HUES48 (cell line): Measurements from ENCODE around the gene BCAR3.
"Not testable (repeated sequence)": the region's sequence is repeated elsewhere in the genome, so short reads cannot be mapped to it uniquely, and the experiment has no call there.

Experiments used
- H3K27ac ChIP-seq: one replicate; pipeline ENCODE4 v1.7.0; 2013; ENCODE audit warnings: low read depth, low read length, inconsistent platforms
- H3K27me3 ChIP-seq: 2 replicates; pipeline ENCODE4 v1.6.1; 2013; ENCODE audit warnings: mild to moderate bottlenecking, low read length; ENCODE audit not compliant: control insufficient read depth, insufficient read depth
- H3K36me3 ChIP-seq: 2 replicates; pipeline ENCODE4 v1.6.1; 2013; ENCODE audit warnings: low read length; ENCODE audit not compliant: control insufficient read depth, insufficient read depth
- H3K4me1 ChIP-seq: 2 replicates; pipeline ENCODE4 v1.6.1; 2013; ENCODE audit warnings: mild to moderate bottlenecking, low read length; ENCODE audit not compliant: control insufficient read depth, insufficient read depth
- H3K4me3 ChIP-seq: 2 replicates; pipeline ENCODE4 v1.5.1; 2013; ENCODE audit warnings: mild to moderate bottlenecking, low read depth, low read length
- H3K9ac ChIP-seq: 2 replicates; pipeline ENCODE4 v1.6.1; 2013; ENCODE audit warnings: mild to moderate bottlenecking, low read depth, low read length, moderate library complexity
- H3K9me3 ChIP-seq: 2 replicates; pipeline ENCODE4 v1.6.1; 2013; ENCODE audit warnings: low read length; ENCODE audit not compliant: control insufficient read depth, insufficient read depth

BCAR3 gene

DNA sequence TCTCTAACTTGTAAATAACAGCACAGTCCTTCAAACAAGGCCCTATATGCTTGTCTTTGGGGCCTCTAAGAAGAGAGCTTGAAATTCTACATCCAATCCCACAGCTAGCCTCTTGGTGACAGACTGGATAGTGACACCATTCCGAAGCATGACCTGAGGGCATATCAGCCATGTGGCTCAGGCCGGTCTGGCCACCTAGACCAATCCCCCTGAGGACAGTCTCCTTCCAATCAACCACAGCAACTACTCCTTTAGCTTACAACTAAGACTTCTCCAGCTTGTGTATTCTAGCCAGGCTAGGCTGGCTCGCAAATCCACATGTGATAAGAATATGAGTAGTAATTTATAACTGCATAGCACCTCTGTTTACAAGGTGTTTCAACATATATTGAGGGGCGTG, 14.0 kb downstream of the BCAR3 start:
- Histone ChIP-seq H3K36me3 (peaks cover 5% of the 10 kb centered on the region; the same call in 1 of the 2 replicates), H3K9ac (no peak overlapping the region), H3K4me3 (no peak overlapping the region), H3K9me3 (no peaks in the 10 kb centered on the region), H3K27me3 (no peaks in the 10 kb centered on the region), H3K4me1 (peaks cover 24% of the 10 kb centered on the region), H3K27ac (no peak overlapping the region)

DNA sequence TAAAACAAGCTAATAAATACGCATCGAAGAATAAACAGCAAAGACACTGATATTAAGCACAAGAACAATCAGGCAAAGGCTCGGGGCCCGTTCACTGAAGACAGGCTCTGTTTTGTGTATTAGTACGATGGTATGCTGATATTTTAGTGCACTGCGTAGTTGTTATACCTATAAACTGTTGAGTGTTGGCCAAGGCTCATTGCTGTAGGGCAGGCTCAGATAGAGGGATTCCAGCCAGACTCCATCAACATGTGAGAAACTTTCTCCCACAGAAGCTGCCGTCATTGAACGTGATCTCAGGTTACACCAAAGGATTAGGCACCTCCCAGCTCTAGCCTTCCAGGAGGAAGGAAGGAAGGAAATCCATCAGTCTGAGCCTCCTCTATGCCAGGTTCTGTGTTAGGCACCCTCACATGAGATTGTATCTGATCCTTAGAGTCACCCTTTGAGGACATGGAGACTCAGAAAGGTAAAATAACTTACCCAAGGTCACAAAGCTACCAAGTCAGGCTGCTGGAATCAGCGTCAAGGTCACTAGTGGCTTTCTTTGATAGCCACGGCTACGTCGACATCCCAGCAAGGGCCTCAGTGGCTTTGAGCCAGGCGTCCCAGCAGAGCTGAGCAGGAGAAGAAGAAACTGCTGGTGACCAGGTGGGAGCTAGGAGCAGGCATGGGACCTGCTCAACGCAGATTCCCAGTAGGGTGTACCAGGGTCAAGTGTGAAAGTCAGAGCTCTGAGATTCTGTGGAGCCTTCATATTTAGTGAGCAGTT, 14.8 kb downstream of the BCAR3 start:
- H3K36me3 ChIP-seq = peaks cover 5% of the 10 kb centered on the region; the same call in 1 of the 2 replicates
- no peak overlapping the region for H3K27ac ChIP-seq
- H3K4me1 ChIP-seq = peaks cover 32% of the 10 kb centered on the region
- no peak overlapping the region for H3K4me3 ChIP-seq
- H3K9ac ChIP-seq = no peak overlapping the region
- H3K27me3 ChIP-seq = no peaks in the 10 kb centered on the region
- no peaks in the 10 kb centered on the region for H3K9me3 ChIP-seq

DNA sequence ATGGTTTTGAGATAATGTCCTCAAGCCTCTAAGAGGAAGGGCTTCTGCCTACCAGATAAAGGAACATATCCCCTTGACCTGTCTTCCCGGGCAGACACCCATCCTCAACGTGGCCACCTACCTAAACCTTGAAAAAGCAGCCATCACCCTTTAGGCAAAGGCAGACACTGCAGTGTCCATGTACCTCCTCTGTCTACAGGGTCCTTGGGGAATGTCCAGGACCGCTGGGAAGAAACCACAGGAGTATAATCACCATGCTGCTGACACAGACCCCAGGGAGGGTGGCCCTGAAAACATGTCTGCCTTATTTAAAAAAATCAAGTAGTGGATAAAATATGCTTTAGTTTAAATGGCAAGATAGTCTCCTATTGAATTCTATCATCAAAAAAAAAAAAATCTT, 16.6 kb downstream of the BCAR3 start:
- peaks cover 34% of the 10 kb centered on the region for H3K4me1 ChIP-seq
- no peaks in the 10 kb centered on the region for H3K9me3 ChIP-seq
- H3K27ac ChIP-seq = peak overlapping the region; percentile 34
- no peak overlapping the region for H3K4me3 ChIP-seq
- no peaks in the 10 kb centered on the region for H3K27me3 ChIP-seq
- no peak overlapping the region for H3K9ac ChIP-seq
- no peaks in the 10 kb centered on the region for H3K36me3 ChIP-seq

DNA sequence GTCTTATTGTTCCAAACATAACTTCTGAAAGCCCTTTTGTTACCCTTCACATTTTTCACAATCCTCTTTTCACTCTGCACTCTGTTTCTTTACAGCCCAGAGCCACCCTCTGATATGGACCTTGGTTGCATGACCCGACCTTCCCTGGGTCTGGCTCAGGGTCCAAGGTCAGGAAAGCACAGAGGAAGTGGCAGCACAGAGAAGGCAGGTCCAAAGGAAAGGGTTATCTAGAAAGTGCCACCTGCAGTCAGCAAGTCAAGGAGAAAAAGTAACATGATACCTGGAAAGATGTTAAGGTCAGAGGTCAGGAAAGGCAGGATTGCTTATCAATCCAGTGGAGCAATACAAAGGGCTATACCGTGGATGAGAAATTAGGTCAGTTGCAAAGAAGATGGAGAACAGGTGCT, 18.4 kb downstream of the BCAR3 start:
- Histone ChIP-seq H3K4me3 (no peak overlapping the region), H3K27me3 (no peaks in the 10 kb centered on the region), H3K27ac (peak overlapping the region; percentile 62), H3K4me1 (peaks cover 34% of the 10 kb centered on the region), H3K36me3 (no peaks in the 10 kb centered on the region), H3K9me3 (no peaks in the 10 kb centered on the region), H3K9ac (no peak overlapping the region)

DNA sequence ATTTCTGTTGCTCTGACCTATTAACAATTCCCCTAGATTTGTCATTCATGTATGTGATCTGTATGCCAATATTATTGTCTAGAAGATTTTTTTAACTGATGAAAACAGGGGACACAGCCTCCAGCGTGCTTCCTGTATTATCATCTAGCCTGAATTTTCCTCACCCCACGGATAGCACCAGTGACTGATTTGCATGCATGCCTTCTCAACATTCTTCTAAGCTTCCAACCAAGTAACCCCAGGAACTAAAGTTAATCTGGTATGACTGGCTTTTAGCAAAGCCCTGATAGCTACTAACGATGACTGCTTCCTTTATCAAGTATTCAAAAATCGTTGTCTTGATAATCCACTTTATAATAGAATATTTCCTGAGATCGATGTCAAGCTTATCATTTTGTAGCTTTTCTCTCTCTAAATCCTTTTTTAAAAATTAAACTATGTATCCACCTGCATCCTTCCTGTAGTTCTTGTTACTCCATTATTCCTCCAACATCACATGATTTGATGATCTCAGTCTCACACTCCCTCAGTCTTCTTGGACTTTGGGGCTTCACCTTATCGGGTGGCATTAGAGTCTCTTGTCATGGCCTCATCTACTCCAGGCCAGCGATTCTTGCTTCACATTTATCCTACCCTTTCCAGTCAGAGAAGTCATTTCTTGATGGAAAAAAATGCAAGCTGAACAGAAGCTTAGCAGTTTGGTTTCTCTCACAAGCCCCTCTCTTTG, 19.0 kb downstream of the BCAR3 start:
- no peaks in the 10 kb centered on the region for H3K27me3 ChIP-seq

DNA sequence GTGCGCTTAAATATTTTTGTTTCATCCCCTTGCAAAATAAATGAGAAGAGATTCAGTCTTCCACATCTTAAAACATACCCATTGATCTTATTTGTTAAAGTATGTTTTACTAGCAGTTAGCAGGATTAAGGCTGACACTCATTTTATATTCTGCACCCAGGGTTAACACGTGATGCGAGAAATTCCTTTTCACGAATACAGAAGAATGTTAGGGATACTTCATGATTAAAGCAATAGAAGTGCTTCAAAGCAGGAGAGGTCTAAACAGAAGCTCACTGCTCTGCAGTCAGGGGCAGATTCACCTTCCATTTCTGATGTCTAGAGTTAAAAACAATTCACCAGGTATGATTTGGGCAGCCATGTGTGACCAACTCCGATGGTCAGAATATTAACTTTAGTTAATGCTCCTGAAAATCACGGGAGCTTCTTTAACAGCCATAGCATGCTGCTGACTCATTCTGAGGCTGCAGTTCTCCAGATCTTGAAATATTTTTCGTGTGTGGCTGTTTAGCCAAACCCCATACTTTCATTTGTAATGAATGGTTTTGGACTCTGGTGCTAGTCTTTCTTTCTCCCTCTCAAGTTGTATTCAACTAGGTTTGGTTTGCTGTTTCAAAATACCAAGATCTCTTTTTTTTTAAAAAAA, 19.7 kb downstream of the BCAR3 start:
- H3K9ac ChIP-seq = no peak overlapping the region
- no peak overlapping the region for H3K4me3 ChIP-seq

More for the DNA sequence above, 19.0 kb downstream of the BCAR3 start:
- Histone ChIP-seq H3K4me3 (no peak overlapping the region), H3K9me3 (no peaks in the 10 kb centered on the region), H3K4me1 (peaks cover 34% of the 10 kb centered on the region), H3K36me3 (no peaks in the 10 kb centered on the region), H3K27ac (peak overlapping the region; percentile 62), H3K9ac (no peak overlapping the region; the same call in 1 of the 2 replicates)

DNA sequence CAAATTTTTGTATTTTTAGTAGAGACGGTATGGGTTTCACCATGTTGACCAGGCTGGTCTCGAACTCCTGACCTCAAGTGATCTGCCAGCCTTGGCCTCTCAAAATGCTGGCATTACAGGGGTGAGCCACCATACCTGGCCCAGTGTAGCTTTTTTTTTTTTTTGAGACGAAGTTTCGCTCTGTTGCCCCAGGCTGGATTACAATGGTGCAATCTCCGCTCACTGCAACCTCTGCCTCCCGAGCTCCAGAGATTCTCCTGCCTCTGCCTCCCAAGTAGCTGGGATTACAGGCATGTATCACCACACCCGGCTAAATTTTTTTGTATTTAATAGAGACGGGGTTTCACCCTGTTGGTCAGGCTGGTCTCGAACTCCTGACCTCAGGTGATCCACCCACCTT, 20.3 kb downstream of the BCAR3 start:
- H3K27me3 ChIP-seq, H3K27ac ChIP-seq, H3K4me3 ChIP-seq, H3K9ac ChIP-seq, H3K36me3 ChIP-seq, H3K9me3 ChIP-seq: not testable (repeated sequence)
- H3K4me1 ChIP-seq = peaks cover 26% of the 10 kb centered on the region

More for the DNA sequence above, 19.7 kb downstream of the BCAR3 start:
- H3K36me3 ChIP-seq = no peaks in the 10 kb centered on the region
- H3K4me1 ChIP-seq = peaks cover 32% of the 10 kb centered on the region
- no peaks in the 10 kb centered on the region for H3K9me3 ChIP-seq
- no peaks in the 10 kb centered on the region for H3K27me3 ChIP-seq
- peak overlapping the region; percentile 62 for H3K27ac ChIP-seq

DNA sequence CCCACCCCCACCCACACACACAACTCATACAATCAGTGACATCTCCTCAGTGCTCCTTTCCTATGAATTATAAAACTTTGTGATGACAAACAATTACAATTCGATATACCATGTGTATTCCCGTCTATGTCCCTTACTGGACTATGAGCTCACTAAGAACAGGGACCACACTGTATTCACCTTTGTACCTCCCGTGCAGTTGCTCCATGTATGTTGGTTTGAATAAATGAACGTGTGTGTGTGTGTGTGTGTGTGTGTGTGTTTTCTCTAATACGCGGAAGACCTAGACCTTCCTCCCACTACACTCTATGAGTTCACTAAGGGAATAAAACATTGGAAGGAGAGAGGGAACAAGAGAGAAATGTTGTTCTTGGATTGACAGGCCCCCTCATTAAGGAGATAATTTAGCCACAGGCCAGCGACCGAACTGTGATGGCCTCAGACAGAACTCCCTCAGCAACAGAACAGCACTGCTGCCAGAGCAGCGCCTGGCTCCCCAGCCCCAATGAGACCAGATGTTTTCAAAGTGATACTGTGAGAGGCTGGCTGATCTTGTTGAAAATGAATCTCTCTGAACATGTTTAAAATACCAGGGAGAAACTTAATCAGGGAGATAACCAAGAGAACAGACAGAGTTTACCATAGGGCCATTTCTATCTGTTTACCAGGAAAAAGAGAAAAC, 21.7 kb downstream of the BCAR3 start:
- no peak overlapping the region for H3K9ac ChIP-seq
- peaks cover 22% of the 10 kb centered on the region for H3K4me1 ChIP-seq
- no peak overlapping the region for H3K4me3 ChIP-seq
- H3K27ac ChIP-seq = no peak overlapping the region
- H3K27me3 ChIP-seq = no peaks in the 10 kb centered on the region
- H3K9me3 ChIP-seq = no peaks in the 10 kb centered on the region
- no peaks in the 10 kb centered on the region for H3K36me3 ChIP-seq

DNA sequence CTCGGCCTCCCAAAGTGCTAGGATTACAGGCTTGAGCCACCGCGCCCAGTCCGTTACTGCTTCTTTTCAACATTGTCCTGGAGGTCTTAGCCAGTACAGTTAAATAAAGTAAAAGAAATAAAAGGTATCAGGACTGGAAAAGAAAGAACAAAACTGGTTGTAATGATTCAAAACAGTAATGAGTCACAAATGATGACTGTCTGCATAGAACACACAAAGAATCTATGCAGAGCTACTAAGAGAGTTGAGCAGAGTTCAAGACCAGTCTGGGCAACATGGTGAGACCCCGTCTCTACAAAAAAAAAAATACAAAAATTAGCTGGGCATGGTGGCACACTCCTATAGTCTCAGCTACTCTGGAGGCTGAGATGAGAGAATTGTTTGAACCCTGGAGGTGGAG, 23.4 kb downstream of the BCAR3 start:
- H3K4me1 ChIP-seq = peaks cover 16% of the 10 kb centered on the region
- no peaks in the 10 kb centered on the region for H3K36me3 ChIP-seq
- H3K27ac ChIP-seq = no peak overlapping the region
- H3K4me3 ChIP-seq = no peak overlapping the region
- no peaks in the 10 kb centered on the region for H3K27me3 ChIP-seq
- H3K9ac ChIP-seq = no peak overlapping the region
- H3K9me3 ChIP-seq = no peaks in the 10 kb centered on the region

DNA sequence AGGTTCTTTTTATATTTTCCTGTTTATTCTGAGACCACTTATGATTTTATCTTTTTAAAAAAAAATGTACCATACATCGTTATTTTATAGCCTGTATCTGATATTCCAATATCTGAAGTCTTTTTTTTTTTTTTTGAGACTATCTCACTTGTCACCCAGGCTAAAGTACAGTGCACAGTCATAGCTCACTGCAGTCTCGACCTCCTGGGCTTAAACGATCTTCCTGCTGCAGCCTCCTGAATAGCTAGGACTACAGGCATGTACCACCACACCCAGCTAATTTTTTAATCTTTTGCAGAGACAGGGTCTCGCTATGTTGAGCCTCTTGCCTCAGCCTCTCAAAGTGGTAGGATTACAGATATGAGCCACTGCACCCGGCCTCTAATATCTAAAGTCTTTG, 25.1 kb downstream of the BCAR3 start:
- H3K36me3 ChIP-seq = no peaks in the 10 kb centered on the region

More for the DNA sequence above, 25.1 kb downstream of the BCAR3 start:
- no peak overlapping the region for H3K9ac ChIP-seq
- no peak overlapping the region for H3K4me3 ChIP-seq
- no peaks in the 10 kb centered on the region for H3K4me1 ChIP-seq
- no peaks in the 10 kb centered on the region for H3K27me3 ChIP-seq
- H3K27ac ChIP-seq = no peak overlapping the region
- H3K9me3 ChIP-seq = no peaks in the 10 kb centered on the region
